Activated naive CD8-positive, alpha-beta T cell treated with anti-CD3 and anti-CD28 coated beads, Interleukin-2, amount 10 ng/mL, durations not matched to agents 7 days and 5 days (primary cell): ENCODE data around the gene RUNX1. TPM values are rescaled to one million over a fixed set of nuclear protein-coding genes. Genes with fewer than 3 reads are reported as not detected.

Experiments
- ATAC-seq: fragments of 150-1000 bp; cut with Tn5 transposase; one replicate; pipeline ENCODE4 v1.10.0; 2021; ENCODE audit warnings: low read depth, moderate library complexity
- POLR2A ChIA-PET: fragments of 350-600 bp; sonication (Branson Sonifier 250); formaldehyde crosslinking; loops from one replicate; lab custom pipeline; 2021; ENCODE audit warnings: antibody characterized with exemption; lab: Charles Lee
- DNase-seq: peaks from one replicate; pipeline ENCODE4 v3.0.0; 2021
- H3K27ac Mint-ChIP-seq: one replicate; pipeline ENCODE4 v1.8.0; 2022; ENCODE audit warnings: mild to moderate bottlenecking, mixed read lengths
- H3K27me3 Mint-ChIP-seq: one replicate; pipeline ENCODE4 v1.8.0; 2022; ENCODE audit warnings: mild to moderate bottlenecking, moderate library complexity, mixed read lengths
- H3K36me3 Mint-ChIP-seq: one replicate; pipeline ENCODE4 v1.8.0; 2021; ENCODE audit warnings: mild to moderate bottlenecking, mixed read lengths
- H3K4me1 Mint-ChIP-seq: one replicate; pipeline ENCODE4 v1.8.0; 2021; ENCODE audit warnings: mixed read lengths
- H3K4me3 Mint-ChIP-seq: one replicate; pipeline ENCODE4 v1.8.0; 2022; ENCODE audit warnings: mild to moderate bottlenecking, moderate library complexity, mixed read lengths
- H3K9me3 Mint-ChIP-seq: one replicate; pipeline ENCODE4 v1.8.0; 2021; ENCODE audit warnings: mixed read lengths
- total RNA-seq, 2 experiments: library from RNA; stranded (reverse); gene quantifications; one replicate each; pipeline ENCODE4 v1.2.3, GENCODE V29; 2021

RUNX1 gene
- total RNA-seq, 2 experiments from 2014 or later: 23.0 to 29.7 TPM

DNA sequence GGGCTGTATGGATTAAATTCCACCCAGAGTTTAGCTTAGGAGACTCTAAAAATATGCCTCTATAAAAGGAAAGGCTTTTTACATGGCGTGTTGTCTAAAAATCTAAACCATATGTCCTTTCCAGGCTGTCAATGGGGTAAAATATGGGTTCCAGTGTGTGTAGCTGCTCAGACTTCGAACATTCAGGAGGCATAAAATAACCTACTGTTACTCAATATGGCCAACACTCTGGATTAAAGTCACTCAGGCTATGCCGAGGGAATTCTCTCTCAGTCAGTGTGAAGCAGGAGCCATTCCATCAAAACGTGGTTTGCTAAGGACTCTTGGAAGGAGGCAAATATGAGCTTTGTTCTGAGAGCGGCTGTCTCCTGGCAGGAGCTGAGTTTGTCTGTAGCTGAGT lies 135.3 kb downstream of the RUNX1 start:
- DNase-seq (no peak), ATAC-seq (no peak)
- Mint-ChIP-seq H3K27ac (no peak overlapping the region), H3K27me3 (peaks cover 7% of the 10 kb centered on the region), H3K4me1 (peaks cover 4% of the 10 kb centered on the region), H3K4me3 (no peak overlapping the region), H3K9me3 (no peaks in the 10 kb centered on the region), H3K36me3 (peaks cover 4% of the 10 kb centered on the region)
- POLR2A ChIA-PET: no interaction called here

- Mint-ChIP-seq H3K27me3 (peaks cover 7% of the 10 kb centered on the region), H3K9me3 (no peaks in the 10 kb centered on the region), H3K36me3 (peaks cover 4% of the 10 kb centered on the region), H3K4me3 (no peak overlapping the region), H3K27ac (no peak overlapping the region), H3K4me1 (peaks cover 12% of the 10 kb centered on the region)
- DNase-seq (no peak), ATAC-seq (no peak)
- POLR2A ChIA-PET: interaction anchor here (0.6 kb wide), 1 partner anchor 21 kb away, joined by 3 read pairs; no protein-coding TSS in a partner anchor
Measured at GRCh38 chr21:34912022-34912945, 136.8 kb downstream of the RUNX1 start.

- no peak for DNase-seq
- Mint-ChIP-seq H3K36me3 (peaks cover 2% of the 10 kb centered on the region), H3K4me3 (no peak overlapping the region), H3K9me3 (no peaks in the 10 kb centered on the region), H3K27me3 (peaks cover 8% of the 10 kb centered on the region), H3K4me1 (peaks cover 12% of the 10 kb centered on the region), H3K27ac (no peak overlapping the region)
- ATAC-seq: no peak
- POLR2A ChIA-PET: no interaction called here
Measured at GRCh38 chr21:34911360-34911759, 137.7 kb downstream of the RUNX1 start.

DNA sequence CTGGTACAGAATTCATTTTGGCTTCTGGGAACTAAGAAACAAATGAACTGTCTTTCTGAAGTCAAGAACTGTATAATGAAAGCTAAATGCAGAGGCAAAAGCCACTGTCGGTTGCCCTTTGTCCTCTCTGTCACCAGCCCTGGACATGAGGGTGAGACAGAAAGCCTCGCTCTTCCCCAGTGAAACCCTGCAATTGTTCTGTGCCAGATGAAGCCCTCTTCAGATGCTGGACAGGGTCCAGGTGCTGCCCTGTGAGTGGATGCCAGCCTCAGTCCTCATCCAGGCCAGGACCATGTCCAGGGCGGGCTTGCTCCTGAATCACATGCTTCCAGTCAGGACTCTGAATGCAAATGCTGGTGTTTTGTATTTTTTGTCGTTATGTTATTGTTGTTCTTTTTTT lies 138.7 kb downstream of the RUNX1 start:
- H3K27me3 Mint-ChIP-seq: peaks cover 9% of the 10 kb centered on the region
- ATAC-seq: no peak
- H3K4me1 Mint-ChIP-seq: peaks cover 12% of the 10 kb centered on the region
- no peak for DNase-seq
- POLR2A ChIA-PET: no interaction called here
- peaks cover 2% of the 10 kb centered on the region for H3K36me3 Mint-ChIP-seq
- no peak overlapping the region for H3K27ac Mint-ChIP-seq
- H3K4me3 Mint-ChIP-seq: no peak overlapping the region
- no peaks in the 10 kb centered on the region for H3K9me3 Mint-ChIP-seq

DNA sequence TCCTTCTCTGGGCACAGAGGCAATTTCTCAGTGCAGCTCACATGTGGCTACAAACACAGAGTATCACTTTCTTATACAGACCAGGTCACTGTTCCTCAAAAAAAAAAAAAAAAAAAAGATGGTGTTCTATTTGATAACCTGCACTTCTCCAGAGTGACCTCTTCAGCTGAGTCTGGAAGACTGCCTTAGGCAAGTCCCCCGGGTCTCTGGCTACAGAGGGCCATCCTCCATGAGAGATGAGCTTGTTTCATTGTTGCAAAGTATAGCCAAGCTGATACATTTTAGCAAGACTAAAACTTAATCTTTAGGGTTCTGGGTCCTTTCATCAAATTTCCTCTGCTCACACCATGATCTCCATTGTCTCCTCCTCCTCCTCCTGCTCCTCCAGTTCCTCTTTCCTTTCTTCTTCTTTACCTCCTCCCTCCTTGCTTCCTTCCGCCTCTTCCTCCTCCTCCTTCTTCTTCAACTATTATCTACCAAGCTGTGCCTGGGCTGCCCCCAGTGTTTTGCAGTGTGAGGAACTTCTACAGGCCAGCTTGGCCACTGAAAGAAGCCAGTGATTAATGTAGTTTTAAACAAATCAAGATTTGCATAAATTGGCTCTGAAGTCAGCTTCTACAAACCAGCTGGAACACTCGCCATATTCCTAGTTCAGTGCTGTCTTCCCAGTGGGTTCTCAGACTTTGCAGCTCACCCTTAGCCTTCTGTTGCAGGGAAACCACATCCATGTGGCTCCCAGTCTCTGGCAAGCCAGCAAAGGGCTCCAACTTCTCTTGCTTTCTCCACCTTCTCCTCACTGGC lies 139.4 kb downstream of the RUNX1 start:
- no peak for ATAC-seq
- H3K9me3 Mint-ChIP-seq: no peaks in the 10 kb centered on the region
- peaks cover 12% of the 10 kb centered on the region for H3K27me3 Mint-ChIP-seq
- no peak overlapping the region for H3K4me3 Mint-ChIP-seq
- H3K4me1 Mint-ChIP-seq: peaks cover 12% of the 10 kb centered on the region
- DNase-seq: no peak
- POLR2A ChIA-PET: interaction anchor here (0.7 kb wide), 1 partner anchor 21 kb away, joined by 3 read pairs; no protein-coding TSS in a partner anchor
- no peak overlapping the region for H3K27ac Mint-ChIP-seq
- peaks cover 2% of the 10 kb centered on the region for H3K36me3 Mint-ChIP-seq

DNA sequence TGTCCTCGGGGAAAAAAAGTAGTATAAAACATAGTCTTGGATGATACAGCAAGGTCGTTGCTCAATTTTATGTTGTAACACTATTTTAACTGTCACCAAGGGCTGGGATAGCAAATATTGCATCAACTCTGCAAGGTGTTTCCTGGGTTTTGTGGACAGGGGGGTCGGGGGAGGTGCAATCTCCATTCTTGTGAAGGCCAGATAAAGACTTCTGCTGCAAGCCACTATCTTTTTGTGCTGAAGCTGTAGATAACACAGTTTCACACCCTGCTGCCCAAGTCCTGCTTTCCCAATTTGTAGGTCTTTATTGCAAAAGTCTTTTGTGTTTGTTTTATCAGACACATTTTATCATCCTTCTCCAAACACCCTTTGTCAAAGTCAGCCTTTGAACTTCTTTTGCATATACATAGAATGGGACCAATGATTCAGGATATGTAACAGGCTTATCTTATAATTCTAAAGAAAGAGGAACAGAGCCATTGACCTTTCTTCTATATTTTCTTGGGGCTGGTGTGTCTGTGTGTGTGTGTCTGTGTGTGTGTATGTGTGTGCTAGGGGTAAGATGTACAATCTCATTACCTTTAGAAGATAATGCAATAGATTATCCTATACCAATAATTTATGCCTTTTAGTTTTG lies 140.6 kb downstream of the RUNX1 start:
- ATAC-seq: no peak
- DNase-seq: no peak
- H3K4me3 Mint-ChIP-seq: no peak overlapping the region
- POLR2A ChIA-PET: no interaction called here
- peaks cover 2% of the 10 kb centered on the region for H3K36me3 Mint-ChIP-seq
- H3K4me1 Mint-ChIP-seq: peaks cover 12% of the 10 kb centered on the region
- peaks cover 12% of the 10 kb centered on the region for H3K27me3 Mint-ChIP-seq
- no peak overlapping the region for H3K27ac Mint-ChIP-seq
- H3K9me3 Mint-ChIP-seq: no peaks in the 10 kb centered on the region

DNA sequence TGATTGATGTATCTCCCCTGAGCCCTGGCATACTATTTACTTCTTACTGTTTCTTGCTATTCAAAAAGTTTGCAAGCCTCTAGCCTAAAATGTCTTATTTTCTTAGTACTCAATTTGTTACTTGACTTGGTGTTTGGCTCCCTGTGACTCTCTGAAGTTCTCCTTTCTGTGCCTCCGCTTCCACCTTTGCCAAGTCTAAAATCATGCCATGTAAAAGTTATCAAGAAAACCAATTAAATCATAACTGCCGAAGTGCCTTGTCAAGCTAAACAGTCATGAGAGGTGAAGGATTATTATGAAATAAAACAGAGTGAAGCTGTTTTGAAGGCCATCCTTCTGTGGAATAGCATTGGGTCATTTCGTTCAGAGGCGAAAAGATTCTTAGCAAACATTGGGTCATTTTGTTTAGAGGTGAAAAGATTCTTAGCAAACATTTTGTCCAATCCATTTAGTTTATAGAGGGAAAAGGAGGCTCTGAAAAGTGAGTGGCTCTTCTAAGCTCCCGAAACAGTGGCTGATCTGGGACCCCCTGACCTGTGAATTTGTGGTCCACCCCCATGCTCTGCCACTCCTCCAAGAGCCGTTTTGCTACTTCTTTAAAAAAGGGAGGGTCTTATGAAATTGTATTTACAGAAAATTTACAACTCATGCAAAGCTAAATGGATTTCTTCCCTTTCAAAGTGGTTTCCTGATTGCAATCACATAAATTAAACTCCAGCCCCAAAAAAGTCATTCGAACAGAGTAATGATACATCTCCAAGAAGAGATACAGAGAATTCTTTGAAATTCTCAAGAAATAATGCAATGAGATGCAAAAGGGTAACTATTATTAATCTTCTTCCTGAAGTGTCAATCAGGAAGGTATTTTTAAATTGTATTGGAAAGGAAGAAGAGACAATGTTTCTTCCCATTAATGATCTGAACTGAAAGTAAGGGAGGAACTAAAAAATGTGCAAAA lies 141.4 kb downstream of the RUNX1 start:
- DNase-seq (no peak), ATAC-seq (no peak)
- H3K36me3 Mint-ChIP-seq: peaks cover 2% of the 10 kb centered on the region
- no peaks in the 10 kb centered on the region for H3K9me3 Mint-ChIP-seq
- H3K27ac Mint-ChIP-seq: no peak overlapping the region
- peaks cover 12% of the 10 kb centered on the region for H3K27me3 Mint-ChIP-seq
- POLR2A ChIA-PET: no interaction called here
- peaks cover 12% of the 10 kb centered on the region for H3K4me1 Mint-ChIP-seq
- no peak overlapping the region for H3K4me3 Mint-ChIP-seq

DNA sequence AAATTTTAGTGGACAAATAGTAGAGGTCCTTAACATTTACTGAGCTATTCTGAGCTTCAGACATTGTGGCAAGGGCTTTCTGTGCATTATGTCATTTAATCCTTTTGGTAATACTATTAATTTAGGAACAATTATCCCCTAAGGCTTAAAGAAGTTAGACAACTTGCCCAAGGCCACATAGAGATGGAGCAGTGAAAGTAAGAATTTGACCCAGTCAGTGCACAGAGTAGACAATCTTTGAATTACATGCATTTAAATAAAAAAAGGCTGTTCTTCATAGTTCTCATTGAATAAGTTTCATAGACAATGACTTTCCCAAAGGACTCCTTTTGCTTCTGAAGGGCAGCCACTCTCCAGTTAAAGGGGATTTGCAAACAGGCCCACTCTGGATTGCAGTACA lies 142.7 kb downstream of the RUNX1 start:
- no peak overlapping the region for H3K27ac Mint-ChIP-seq
- POLR2A ChIA-PET: no interaction called here
- no peaks in the 10 kb centered on the region for H3K9me3 Mint-ChIP-seq
- peaks cover 2% of the 10 kb centered on the region for H3K36me3 Mint-ChIP-seq
- H3K4me3 Mint-ChIP-seq: no peak overlapping the region
- DNase-seq (no peak), ATAC-seq (no peak)
- H3K4me1 Mint-ChIP-seq: peaks cover 12% of the 10 kb centered on the region
- peaks cover 9% of the 10 kb centered on the region for H3K27me3 Mint-ChIP-seq

DNA sequence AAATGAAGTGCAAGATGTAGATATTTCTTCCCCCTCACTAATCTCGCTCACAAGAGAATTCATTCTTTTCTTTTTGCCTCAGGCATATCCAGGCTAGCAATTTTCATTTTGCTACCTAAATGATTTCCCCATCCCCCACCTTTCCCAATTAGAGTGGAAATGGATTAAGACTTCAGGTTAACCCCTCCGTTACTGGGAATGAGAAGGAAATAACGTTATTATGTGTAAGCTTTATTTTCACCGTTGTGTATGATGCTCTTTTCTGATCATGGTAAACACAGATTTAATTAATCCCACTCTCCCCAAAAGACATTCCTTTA lies 143.9 kb downstream of the RUNX1 start:
- H3K27ac Mint-ChIP-seq: no peak overlapping the region
- no peak for DNase-seq
- no peak for ATAC-seq
- H3K9me3 Mint-ChIP-seq: no peaks in the 10 kb centered on the region
- POLR2A ChIA-PET: no interaction called here
- peaks cover 6% of the 10 kb centered on the region for H3K27me3 Mint-ChIP-seq
- peaks cover 12% of the 10 kb centered on the region for H3K4me1 Mint-ChIP-seq
- H3K4me3 Mint-ChIP-seq: no peak overlapping the region
- H3K36me3 Mint-ChIP-seq: peaks cover 2% of the 10 kb centered on the region

GRCh38 chr21:34904526-34905217 lies 144.4 kb downstream of the RUNX1 start:
- DNase-seq (no peak), ATAC-seq (no peak)
- H3K4me3 Mint-ChIP-seq: no peak overlapping the region
- H3K36me3 Mint-ChIP-seq: peaks cover under 1% of the 10 kb centered on the region
- no peak overlapping the region for H3K27ac Mint-ChIP-seq
- peaks cover 10% of the 10 kb centered on the region for H3K4me1 Mint-ChIP-seq
- POLR2A ChIA-PET: no interaction called here
- peaks cover 5% of the 10 kb centered on the region for H3K27me3 Mint-ChIP-seq
- H3K9me3 Mint-ChIP-seq: no peaks in the 10 kb centered on the region

- POLR2A ChIA-PET: interaction anchor here (0.5 to 1.3 kb wide), 2 partner anchors 10 to 222 kb away, joined by 3 to 5 read pairs; no protein-coding TSS in a partner anchor
- no peak overlapping the region for H3K4me3 Mint-ChIP-seq
- peaks cover 9% of the 10 kb centered on the region for H3K36me3 Mint-ChIP-seq
- peaks cover 10% of the 10 kb centered on the region for H3K27me3 Mint-ChIP-seq
- ATAC-seq: no peak
- DNase-seq: no peak
- H3K9me3 Mint-ChIP-seq: peaks cover 13% of the 10 kb centered on the region
- no peak overlapping the region for H3K27ac Mint-ChIP-seq
- no peaks in the 10 kb centered on the region for H3K4me1 Mint-ChIP-seq
Measured at GRCh38 chr21:34900376-34900775, 148.7 kb downstream of the RUNX1 start.

GRCh38 chr21:34899760-34900159 lies 149.3 kb downstream of the RUNX1 start:
- Mint-ChIP-seq H3K9me3 (peaks cover 14% of the 10 kb centered on the region), H3K4me1 (no peaks in the 10 kb centered on the region), H3K27me3 (peaks cover 7% of the 10 kb centered on the region), H3K36me3 (peaks cover 9% of the 10 kb centered on the region), H3K4me3 (no peak overlapping the region), H3K27ac (no peak overlapping the region)
- no peak for ATAC-seq
- POLR2A ChIA-PET: interaction anchor here (0.5 to 1.3 kb wide), 2 partner anchors 10 to 221 kb away, joined by 3 to 5 read pairs; no protein-coding TSS in a partner anchor
- no peak for DNase-seq
